Left cardiac atrium (tissue), 4 donors: ENCODE measurements around the gene GPR132. TPM values are rescaled to one million over a fixed set of nuclear protein-coding genes. Genes with fewer than 3 reads are reported as not detected.

ENCODE experiments used
- ATAC-seq, 2 donors: fragments of 200-7000 bp; cut with Tn5 transposase; one replicate each; pipeline ENCODE4 v1.9.1; 2020; ENCODE audit warnings: mild to moderate bottlenecking in 2 of 2, moderate library complexity in 2 of 2
- DNase-seq: peaks from one replicate; pipeline ENCODE4 v3.0.0-alpha.2; 2020
- intact Hi-C, 2 donors: fragments of 100-400 bp; cut with DNase I; formaldehyde crosslinking; loops; one replicate each; pipeline versions ENCODE4 v1.14.1 to v1.15.1; 2022 to 2023
- total RNA-seq, 2 donors: library from RNA; stranded (reverse); fragmentation: NEBNext Ultra II Directional; extraction: Animal tissue kit (Norgen Biotek cat#: 25700); gene quantifications; one replicate each; pipeline ENCODE4 v1.2.1, GENCODE V29; 2021
- donor health status: DM: no; HTN: yes; CAD: no.
- donor health status: DM: no; HTN: yes; CAD: no; lungs with severe emphysema.
- donor health status: DM: yes; HTN: yes; CAD: no.
- donor health status: Dilated cardiomyopathy.

The GPR132 gene
- total RNA-seq, 2 donors from 2014 or later = 1.1 to 2.1 TPM

DNA sequence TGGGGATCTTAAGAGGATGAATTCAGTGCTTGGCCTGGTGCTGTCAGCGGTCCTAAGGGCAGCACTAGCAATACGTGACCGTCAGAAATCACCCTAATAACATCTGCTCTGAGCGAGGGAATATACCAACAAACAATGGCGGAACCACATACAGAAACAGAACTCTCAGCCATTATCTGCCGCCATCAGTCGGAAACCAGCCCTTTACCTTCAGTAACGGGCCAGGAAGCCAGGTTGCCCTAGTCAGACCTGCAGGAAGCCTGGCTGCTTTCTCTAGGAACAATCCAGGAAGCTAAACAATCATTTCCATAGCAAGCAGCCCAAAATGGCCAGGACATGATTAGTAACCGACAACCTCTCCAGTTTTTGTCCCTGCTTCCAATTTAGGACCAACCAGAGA, 50.0 kb downstream of the GPR132 start:
- DNase-seq = no peak
- intact Hi-C loops = no loop called here
- no peak for ATAC-seq

- ATAC-seq = no peak
- intact Hi-C loops = no loop called here
- no peak for DNase-seq
Observed at GRCh38 chr14:105014631-105015030, 50.6 kb downstream of the GPR132 start.

DNA sequence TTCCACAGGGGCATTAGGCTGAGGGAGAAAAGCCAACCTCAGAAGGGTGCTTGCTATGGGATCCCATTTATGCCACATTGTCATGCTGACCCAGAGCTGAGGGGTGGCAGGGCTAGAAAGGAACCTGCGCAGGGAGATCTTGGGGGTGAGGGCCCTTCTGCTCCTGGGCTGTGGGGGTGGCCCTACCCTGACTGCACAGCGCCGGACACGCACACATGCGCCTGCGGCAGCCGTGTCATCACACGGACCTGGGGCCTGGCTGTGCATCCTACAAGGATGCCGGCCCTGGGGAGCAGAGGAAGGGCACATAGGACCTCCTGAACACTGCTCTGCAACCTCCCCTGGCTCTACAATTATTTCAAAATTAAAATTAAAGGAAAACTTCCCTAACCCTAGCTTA, 51.2 kb downstream of the GPR132 start:
- intact Hi-C loops = no loop called here
- DNase-seq (no peak), ATAC-seq (no peak)

DNA sequence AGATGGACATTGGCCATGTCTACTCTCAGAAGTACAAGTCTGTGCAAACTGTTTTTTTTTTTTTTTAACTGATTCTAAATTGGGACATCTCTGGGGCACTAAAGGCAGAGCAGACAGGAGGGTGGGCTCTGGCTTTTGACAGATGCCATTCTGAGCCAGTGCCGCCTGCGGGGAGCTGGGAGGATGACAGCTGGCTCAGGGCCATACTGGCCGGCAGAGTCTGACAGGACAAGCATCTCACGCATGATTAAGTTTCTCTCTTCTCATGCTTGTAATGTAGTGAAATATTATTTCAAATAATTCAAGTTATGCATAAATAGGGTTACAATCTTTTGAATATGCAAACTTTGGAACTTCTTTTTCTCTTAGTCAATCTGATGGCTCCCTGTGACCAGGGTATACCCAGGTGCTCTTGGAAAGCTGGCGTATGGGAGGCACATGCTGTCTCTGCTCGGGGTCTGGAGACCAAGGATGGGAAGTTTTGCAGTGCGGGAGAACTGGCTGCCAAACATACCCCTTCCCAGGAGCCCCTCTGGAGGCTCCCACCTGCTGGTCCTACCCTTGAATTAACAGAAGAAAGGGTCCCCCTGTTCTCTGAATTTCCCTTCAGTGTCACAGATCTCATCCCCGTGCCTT, 52.0 kb downstream of the GPR132 start:
- intact Hi-C loops = no loop called here
- ATAC-seq (peak; percentile 72 to 88), DNase-seq (peak; percentile 50)

DNA sequence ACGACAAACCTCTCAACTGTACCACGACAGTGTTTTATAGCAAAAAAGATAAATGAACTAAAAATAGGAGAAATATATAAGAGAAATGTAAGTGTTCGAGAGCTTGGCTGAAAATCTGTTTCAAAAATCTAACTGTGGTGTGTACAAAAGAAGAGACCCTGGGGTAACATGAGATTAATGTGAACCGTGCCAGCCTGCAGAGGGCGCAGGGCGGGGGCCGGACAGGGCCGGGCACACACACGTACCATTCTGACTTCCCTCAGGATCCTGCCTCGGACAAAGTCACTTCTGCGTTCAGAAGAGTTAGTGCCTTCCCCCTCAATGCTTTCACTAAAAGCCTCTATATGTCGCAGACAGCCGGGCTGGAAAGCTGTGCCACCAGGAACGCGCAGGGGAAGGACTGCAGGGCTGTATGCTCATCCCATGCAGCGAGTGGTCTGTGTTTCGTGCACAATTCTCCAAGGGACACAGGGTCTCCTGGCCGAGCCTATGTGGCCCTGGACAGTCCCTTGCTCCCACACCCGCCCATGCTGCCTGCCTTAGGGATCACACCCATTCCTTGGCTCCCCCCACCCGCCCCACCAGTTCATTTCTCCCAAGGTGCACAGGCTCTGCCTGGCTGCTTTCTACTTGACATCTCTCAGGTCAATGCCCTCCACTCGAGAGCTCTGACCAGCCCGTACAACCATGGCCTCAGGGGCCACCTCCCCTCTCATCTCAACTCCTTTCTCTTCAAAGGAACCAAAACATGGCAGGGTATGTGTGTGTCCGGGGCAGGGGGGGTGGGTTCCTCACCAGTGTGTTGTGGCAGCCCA, 52.9 kb downstream of the GPR132 start:
- intact Hi-C loops = no loop called here
- ATAC-seq (peak in 1 of 2 donors; percentile 52), DNase-seq (no peak)

GRCh38 chr14:105011312-105011990, 53.8 kb downstream of the GPR132 start:
- ATAC-seq (no peak), DNase-seq (no peak)
- intact Hi-C loops = no loop called here

DNA sequence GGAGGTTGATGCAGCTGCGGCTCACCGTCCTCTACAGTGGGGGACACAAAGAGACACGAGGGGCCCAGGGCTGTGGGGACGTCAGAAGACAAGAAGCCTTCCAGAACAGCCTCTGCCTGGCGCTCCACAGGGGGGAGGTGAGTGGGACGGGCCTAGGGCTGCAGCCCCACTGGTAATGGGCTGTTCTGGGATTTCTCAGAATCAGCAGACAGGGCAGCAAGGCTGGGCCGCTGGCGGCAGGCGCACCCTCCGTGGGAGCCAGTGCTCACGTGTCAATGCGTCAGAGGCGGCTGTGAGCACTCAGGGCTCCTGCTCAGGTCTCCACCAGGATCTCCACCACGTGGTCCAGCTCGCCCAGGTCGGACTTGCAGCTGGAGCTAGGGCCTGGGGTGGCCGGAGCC, 54.3 kb downstream of the GPR132 start:
- no peak for DNase-seq
- intact Hi-C loops = no loop called here
- no peak for ATAC-seq

DNA sequence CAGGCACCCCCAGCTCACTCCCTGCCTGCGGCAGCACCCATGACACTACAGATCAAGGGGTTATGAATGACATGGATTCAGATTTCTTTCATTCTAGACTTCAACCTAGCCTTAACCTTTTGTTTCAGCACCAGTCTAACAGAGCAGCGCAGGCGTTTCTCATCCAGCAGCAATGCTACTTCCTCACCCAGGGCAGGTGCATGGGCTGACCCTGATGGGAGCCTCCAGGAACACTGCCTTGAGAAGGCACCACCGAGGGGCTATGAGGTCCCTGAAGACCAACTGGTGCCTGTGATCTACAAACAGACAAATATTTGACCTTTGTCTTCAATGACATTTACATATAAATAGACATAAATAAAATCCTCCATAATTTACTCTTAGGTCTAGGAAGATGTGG, 55.1 kb downstream of the GPR132 start:
- ATAC-seq (no peak), DNase-seq (no peak)
- intact Hi-C loops = no loop called here

DNA sequence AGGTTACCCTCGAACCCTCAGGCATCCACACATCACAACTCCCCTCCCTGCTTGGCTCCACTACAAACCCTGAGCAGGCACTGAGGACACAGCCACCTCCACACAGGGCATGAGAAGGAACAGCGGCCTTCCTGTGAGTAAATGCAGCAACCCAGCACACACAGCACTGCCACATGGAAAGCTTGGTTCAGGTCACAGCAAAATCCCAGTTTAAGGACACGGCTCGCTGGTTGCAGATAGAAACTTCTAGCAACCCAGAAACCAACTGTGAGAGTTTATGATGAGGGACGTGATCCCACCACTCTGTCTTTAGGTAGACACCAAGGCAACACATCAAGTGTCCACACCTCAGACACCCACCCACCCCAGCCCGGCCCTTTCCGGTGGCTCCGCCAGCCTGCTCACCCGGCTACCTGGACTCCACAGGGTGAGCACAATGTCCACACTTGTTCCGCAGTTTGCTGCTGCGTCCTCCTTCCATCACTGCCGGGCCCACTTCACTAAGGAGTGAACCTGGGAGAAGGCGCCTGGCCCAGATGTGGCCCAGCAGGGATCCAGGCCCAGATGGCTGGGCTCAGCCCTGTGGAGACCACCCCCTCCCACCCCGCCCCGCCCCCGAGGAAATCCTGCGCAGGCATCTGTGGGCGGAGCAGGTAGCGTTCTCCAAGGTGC, 57.5 kb downstream of the GPR132 start:
- DNase-seq = no peak
- ATAC-seq = no peak
- intact Hi-C loops = no loop called here

GRCh38 chr14:105006831-105007592, 58.2 kb downstream of the GPR132 start:
- no peak for ATAC-seq
- no peak for DNase-seq
- intact Hi-C loops = no loop called here

GRCh38 chr14:105005929-105006830, 59.0 kb downstream of the GPR132 start:
- no peak for DNase-seq
- intact Hi-C loops = no loop called here
- ATAC-seq = peak; percentile 23 to 25

DNA sequence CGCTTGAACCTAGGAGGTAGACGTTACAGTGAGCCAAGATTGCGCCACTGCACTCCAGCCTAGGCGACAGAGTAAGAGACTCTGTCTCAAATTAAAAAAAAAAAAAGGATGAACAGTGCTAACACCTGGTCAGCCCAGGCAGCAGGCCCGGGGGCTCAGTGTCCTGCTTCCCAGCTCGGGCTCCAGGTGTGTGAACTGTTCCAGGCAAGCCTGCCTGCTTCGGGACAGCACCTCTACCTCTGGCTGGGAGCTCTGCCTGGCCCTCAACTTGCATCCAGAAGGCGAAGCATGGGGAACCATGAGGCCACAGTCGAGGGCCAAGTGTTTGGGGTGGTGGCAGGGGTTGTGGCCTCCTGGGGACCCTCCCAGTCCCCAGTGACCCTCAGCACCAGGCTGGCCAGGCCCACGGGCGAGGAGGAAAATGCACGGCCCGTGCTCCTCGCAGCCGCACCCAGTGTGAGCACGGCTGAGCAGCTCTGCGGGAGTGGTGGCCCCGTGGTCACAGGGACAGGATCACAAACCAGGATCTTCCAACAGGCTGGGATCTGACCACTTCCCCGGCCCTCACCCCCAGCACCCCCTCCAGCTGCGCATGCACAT, 59.8 kb downstream of the GPR132 start:
- intact Hi-C loops = no loop called here
- DNase-seq (no peak), ATAC-seq (peak in 1 of 2 donors; percentile 39)

Other genes starting within 250 kb of the GPR132 start
- gene CEP170B, start 200.2 kb downstream of the GPR132 start, total RNA-seq = 10 to 100 TPM; 12.4 to 17.2 TPM
- gene PLD4, start 140.6 kb downstream of the GPR132 start, total RNA-seq = under 1 TPM; 0.13 to 0.24 TPM
- gene AHNAK2, start 87.1 kb downstream of the GPR132 start, total RNA-seq = 1 to 10 TPM; 7.1 to 9.7 TPM
- 1 to 10 TPM; 1.9 TPM for gene CLBA1, start 79.6 kb downstream of the GPR132 start, total RNA-seq
- 1 to 10 TPM; 3.2 to 3.3 TPM for gene CDCA4, start 44.3 kb downstream of the GPR132 start, total RNA-seq
- 10 to 100 TPM; 22.4 to 25.5 TPM for gene JAG2, start 103.3 kb upstream of the GPR132 start, total RNA-seq
- gene NUDT14, start 115.9 kb upstream of the GPR132 start, total RNA-seq = 10 to 100 TPM; 25.9 to 29.1 TPM
- gene BTBD6, start 183.1 kb upstream of the GPR132 start, total RNA-seq = 10 to 100 TPM; 37.7 to 42.7 TPM
- gene BRF1, start 235.6 kb upstream of the GPR132 start, total RNA-seq = 10 to 100 TPM; 18.8 to 20.0 TPM
- 10 to 100 TPM; 53.4 to 55.8 TPM for gene PACS2, start 249.3 kb upstream of the GPR132 start, total RNA-seq